AG09309 (cell line): ENCODE measurements around the gene ZNF468.
"Not testable (repeated sequence)": the region's sequence is repeated elsewhere in the genome, so short reads cannot be mapped to it uniquely, and the experiment has no call there.

ENCODE experiments used
- DNase-seq: peaks from one replicate; pipeline ENCODE4 v3.0.0-alpha.2; 2010; ENCODE audit warnings: low read depth
- H3K4me3 ChIP-seq: 2 replicates; pipeline ENCODE4 v1.5.1; 2011; ENCODE audit warnings: mild to moderate bottlenecking, low read depth, low read length, moderate library complexity; ENCODE audit not compliant: control insufficient read depth
- CTCF ChIP-seq: IDR thresholded peaks from 2 replicates; pipeline ENCODE4 v1.5.1; 2011; ENCODE audit warnings: mild to moderate bottlenecking, low read depth, low read length, inconsistent platforms; ENCODE audit not compliant: insufficient read depth, control insufficient read depth; ENCODE audit errors: missing control alignments

The ZNF468 gene

GRCh38 chr19:52825765-52826164 lies 31.7 kb downstream of the ZNF468 start:
- no peak for DNase-seq
- no peak overlapping the region for H3K4me3 ChIP-seq
- no peak for TF ChIP-seq CTCF

GRCh38 chr19:52823676-52824075 lies 33.7 kb downstream of the ZNF468 start:
- TF ChIP-seq CTCF: no peak
- DNase-seq: no peak
- no peak overlapping the region for H3K4me3 ChIP-seq

GRCh38 chr19:52821204-52821960 lies 36.0 kb downstream of the ZNF468 start, which contains the start of gene ZNF28:
Gene ZNF28 (minus strand): TSS chr19:52821633. CDS start chr19:52817958, 3,675 bp downstream.
- not testable (repeated sequence) for DNase-seq
- peak within 1 kb of the TSS; percentile 62 for H3K4me3 ChIP-seq

- DNase-seq: not testable (repeated sequence)
Measured at GRCh38 chr19:52820472-52821203, 36.8 kb downstream of the ZNF468 start.

GRCh38 chr19:52809801-52810200 lies 47.6 kb downstream of the ZNF468 start:
- H3K4me3 ChIP-seq: no peak overlapping the region
- DNase-seq: no peak
- TF ChIP-seq CTCF: no peak

More at GRCh38 chr19:52820472-52821203, 36.8 kb downstream of the ZNF468 start:
- H3K4me3 ChIP-seq: peak overlapping the region; percentile 62

GRCh38 chr19:52799950-52800640 lies 57.3 kb downstream of the ZNF468 start:
- H3K4me3 ChIP-seq, DNase-seq: not testable (repeated sequence)

- no peak for DNase-seq
- TF ChIP-seq CTCF: no peak
- H3K4me3 ChIP-seq: no peak overlapping the region
Measured at GRCh38 chr19:52789440-52789839, 68.0 kb downstream of the ZNF468 start.
